Muscle of back (tissue), 11 donors: ENCODE results near the gene TMEM106C. TPM values are rescaled to one million over a fixed set of nuclear protein-coding genes. Genes with fewer than 3 reads are reported as not detected.
A peak's percentile ranks its signal among the peaks of the same experiment; 100 is the strongest.

Experiments
- DNase-seq, 3 donors: peaks; one replicate each; pipeline versions ENCODE4 v3.0.0 to v3.0.0-alpha.2; 2013
- polyA plus RNA-seq, 10 donors: library from polyadenylated mRNA; unstranded; fragments of 120-200 nt; gene quantifications; one replicate each; pipeline ENCODE4 v1.2.1, GENCODE V29; 2013; ENCODE audit not compliant: insufficient read length in 10 of 10

The TMEM106C gene
- polyA plus RNA-seq, 10 donors, result 51.6 to 67.5 (median 57.6) TPM

GRCh38 chr12:47991106-47992061 lies 28.0 kb downstream of the TMEM106C start:
- peak in 2 of 3 donors; percentile 32 to 68 for DNase-seq

GRCh38 chr12:47992776-47993175 lies 29.4 kb downstream of the TMEM106C start:
- no peak for DNase-seq

- no peak for DNase-seq
Measured at GRCh38 chr12:47993491-47993890, 30.1 kb downstream of the TMEM106C start.

GRCh38 chr12:47995981-47996401 lies 32.6 kb downstream of the TMEM106C start:
- DNase-seq, result peak in 2 of 3 donors; percentile 25 to 50

- DNase-seq, result no peak
Measured at GRCh38 chr12:47997321-47997720, 33.9 kb downstream of the TMEM106C start.

- no peak for DNase-seq
Measured at GRCh38 chr12:47999816-48000215, 36.4 kb downstream of the TMEM106C start.

- DNase-seq, result peak in 2 of 3 donors; percentile 29 to 53
Measured at GRCh38 chr12:48000878-48001504, 37.6 kb downstream of the TMEM106C start.

GRCh38 chr12:48001505-48002413 lies 38.4 kb downstream of the TMEM106C start:
- DNase-seq, result peak; percentile 49 to 84 (median 69)

GRCh38 chr12:48002414-48002730 lies 39.0 kb downstream of the TMEM106C start:
- DNase-seq, result peak in 1 of 3 donors; percentile 4

- peak in 2 of 3 donors; percentile 66 to 84 for DNase-seq
Measured at GRCh38 chr12:48002773-48003218, 39.4 kb downstream of the TMEM106C start.

- DNase-seq, result peak in 1 of 3 donors; percentile 13
Measured at GRCh38 chr12:48003226-48004052, 40.0 kb downstream of the TMEM106C start.

- DNase-seq, result peak in 2 of 3 donors; percentile 38 to 82
Measured at GRCh38 chr12:48004053-48004941, 40.9 kb downstream of the TMEM106C start, which contains the start of gene COL2A1. COL2A1 (minus strand) TSS chr12:48004476; CDS start chr12:48004321, 155 bp downstream.

- DNase-seq, result peak in 1 of 3 donors; percentile 30
Measured at GRCh38 chr12:48005001-48005749, 41.8 kb downstream of the TMEM106C start.

- DNase-seq, result no peak
Measured at GRCh38 chr12:48005750-48006021, 42.3 kb downstream of the TMEM106C start.

GRCh38 chr12:48007206-48007605 lies 43.8 kb downstream of the TMEM106C start:
- no peak for DNase-seq

GRCh38 chr12:48008349-48008748 lies 45.0 kb downstream of the TMEM106C start:
- DNase-seq, result no peak

GRCh38 chr12:48008950-48009349 lies 45.6 kb downstream of the TMEM106C start:
- DNase-seq, result no peak

- DNase-seq, result no peak
Measured at GRCh38 chr12:48009471-48009870, 46.1 kb downstream of the TMEM106C start.

- no peak for DNase-seq
Measured at GRCh38 chr12:48010366-48010970, 47.1 kb downstream of the TMEM106C start.
